ENCODE measurements around the gene ADGRL3. TPM values are rescaled to one million over a fixed set of nuclear protein-coding genes. Genes with fewer than 3 reads are reported as not detected.
"Not testable (repeated sequence)": the region's sequence is repeated elsewhere in the genome, so short reads cannot be mapped to it uniquely, and the experiment has no call there.

ADGRL3 gene
- total RNA-seq, 4 donors from 2014 or later: 2.2 to 10.0 (median 4.6) TPM

- intact Hi-C loops (cut with DNase I; ENCODE audit: low total_unique reads) (no loop called here), in situ Hi-C loops (cut with MboI; ENCODE audit: low pct_ligation_motif_present in 1 of 4, low pct_unique_long_range_greater_than_20kb in 1 of 4, low sequenced_read_pairs in 3 of 4) (no loop called here)
- Histone ChIP-seq H3K27ac (no peak overlapping the region), H3K36me3 (no peaks in the 10 kb centered on the region), H3K27me3 (no peaks in the 10 kb centered on the region), H3K4me1 (peaks cover 0 to 6% (median 3%) of the 10 kb centered on the region in 4 donors), H3K4me3 (no peak overlapping the region), H3K9me3 (no peaks in the 10 kb centered on the region)
- no peak for DNase-seq
- 50 to 53% methylated on average over 2 of the region's 2 CpGs for WGBS, 2 donors (ENCODE audit: low coverage in 1 of 2)
- no peak for TF ChIP-seq POLR2AphosphoS5 (IDR thresholded peaks at IDR 0.05)
- TF ChIP-seq, protein P1, sequence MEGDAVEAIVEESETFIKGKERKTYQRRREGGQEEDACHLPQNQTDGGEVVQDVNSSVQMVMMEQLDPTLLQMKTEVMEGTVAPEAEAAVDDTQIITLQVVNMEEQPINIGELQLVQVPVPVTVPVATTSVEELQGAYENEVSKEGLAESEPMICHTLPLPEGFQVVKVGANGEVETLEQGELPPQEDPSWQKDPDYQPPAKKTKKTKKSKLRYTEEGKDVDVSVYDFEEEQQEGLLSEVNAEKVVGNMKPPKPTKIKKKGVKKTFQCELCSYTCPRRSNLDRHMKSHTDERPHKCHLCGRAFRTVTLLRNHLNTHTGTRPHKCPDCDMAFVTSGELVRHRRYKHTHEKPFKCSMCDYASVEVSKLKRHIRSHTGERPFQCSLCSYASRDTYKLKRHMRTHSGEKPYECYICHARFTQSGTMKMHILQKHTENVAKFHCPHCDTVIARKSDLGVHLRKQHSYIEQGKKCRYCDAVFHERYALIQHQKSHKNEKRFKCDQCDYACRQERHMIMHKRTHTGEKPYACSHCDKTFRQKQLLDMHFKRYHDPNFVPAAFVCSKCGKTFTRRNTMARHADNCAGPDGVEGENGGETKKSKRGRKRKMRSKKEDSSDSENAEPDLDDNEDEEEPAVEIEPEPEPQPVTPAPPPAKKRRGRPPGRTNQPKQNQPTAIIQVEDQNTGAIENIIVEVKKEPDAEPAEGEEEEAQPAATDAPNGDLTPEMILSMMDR (IDR thresholded peaks at IDR 0.05): no peak
- no peak for TF ChIP-seq POLR2A (IDR thresholded peaks at IDR 0.05)
- no peak for TF ChIP-seq EP300 (IDR thresholded peaks at IDR 0.05; ENCODE audit: low read depth)
Observed at GRCh38 chr4:61630548-61630947, 430.4 kb downstream of the ADGRL3 start.

DNA sequence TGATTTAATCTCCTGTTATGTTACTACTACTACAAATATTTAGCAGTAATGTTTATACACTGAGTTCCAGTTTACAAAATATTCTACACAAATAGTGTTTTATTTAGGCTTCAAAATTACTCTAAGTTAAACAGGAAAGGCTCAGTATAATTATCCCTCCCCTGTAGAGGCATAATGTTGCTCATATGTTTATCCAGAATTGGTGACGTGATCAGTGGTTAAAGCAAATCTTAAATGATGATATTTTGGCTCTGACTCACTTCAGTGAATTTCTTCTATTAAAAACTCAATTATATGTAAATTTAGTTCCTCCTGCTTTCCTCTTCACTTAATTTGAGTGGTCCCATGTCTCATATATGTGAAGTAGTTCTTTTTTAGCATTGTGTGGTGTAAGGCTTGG, 438.5 kb downstream of the ADGRL3 start:
- no peaks in the 10 kb centered on the region for H3K4me1 ChIP-seq
- no peak overlapping the region for H3K4me3 ChIP-seq
- no peaks in the 10 kb centered on the region for H3K27me3 ChIP-seq
- WGBS, 2 donors (ENCODE audit: low coverage in 1 of 2): 71 to 74% methylated on average over 1 of the region's 1 CpG
- peak overlapping the region in 2 of 4 donors; percentile 5 to 24 for H3K27ac ChIP-seq
- intact Hi-C loops (cut with DNase I; ENCODE audit: low total_unique reads): no loop called here
- in situ Hi-C loops (cut with MboI; ENCODE audit: low pct_ligation_motif_present in 1 of 4, low pct_unique_long_range_greater_than_20kb in 1 of 4, low sequenced_read_pairs in 3 of 4): no loop called here
- H3K9me3 ChIP-seq: no peaks in the 10 kb centered on the region
- TF ChIP-seq POLR2AphosphoS5 (IDR thresholded peaks at IDR 0.05) (no peak), POLR2A (IDR thresholded peaks at IDR 0.05) (no peak), EP300 (IDR thresholded peaks at IDR 0.05; ENCODE audit: low read depth) (no peak)
- TF ChIP-seq, protein P1 (IDR thresholded peaks at IDR 0.05): no peak
- no peaks in the 10 kb centered on the region for H3K36me3 ChIP-seq
- DNase-seq: no peak

GRCh38 chr4:61646746-61647350, 446.7 kb downstream of the ADGRL3 start:
- in situ Hi-C loops (cut with MboI; ENCODE audit: low pct_ligation_motif_present in 1 of 4, low pct_unique_long_range_greater_than_20kb in 1 of 4, low sequenced_read_pairs in 3 of 4): not testable (repeated sequence)
- WGBS, 2 donors (ENCODE audit: low coverage in 1 of 2): 94 to 95% methylated on average over 18 to 24 of the region's 26 CpGs

DNA sequence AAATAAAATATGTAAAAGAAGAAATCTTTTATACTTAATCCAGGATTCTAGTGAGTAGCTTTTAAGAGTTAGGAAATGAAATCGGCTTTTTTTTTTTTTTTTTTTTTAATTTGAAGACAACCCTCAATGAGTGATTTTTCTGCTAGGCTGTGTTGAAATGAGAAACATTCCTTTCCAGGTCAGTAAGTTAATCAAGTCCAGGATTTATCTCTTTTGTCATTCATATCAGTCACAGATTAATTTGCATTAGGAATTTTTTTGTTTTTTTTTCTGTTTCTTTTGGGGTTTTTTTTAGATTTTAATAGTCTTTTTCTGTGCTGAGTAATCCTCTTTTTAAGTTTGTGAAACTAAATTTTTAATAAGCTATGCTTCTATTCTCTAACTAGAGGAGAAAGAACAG, 448.1 kb downstream of the ADGRL3 start:
- TF ChIP-seq, protein P1 (IDR thresholded peaks at IDR 0.05): no peak
- TF ChIP-seq POLR2AphosphoS5 (IDR thresholded peaks at IDR 0.05) (no peak), POLR2A (IDR thresholded peaks at IDR 0.05) (no peak), EP300 (IDR thresholded peaks at IDR 0.05; ENCODE audit: low read depth) (no peak)
- DNase-seq: no peak
- Histone ChIP-seq H3K27me3 (no peaks in the 10 kb centered on the region), H3K9me3 (no peaks in the 10 kb centered on the region), H3K4me1 (no peaks in the 10 kb centered on the region), H3K27ac (no peak overlapping the region), H3K36me3 (no peaks in the 10 kb centered on the region), H3K4me3 (no peak overlapping the region)
- WGBS, 2 donors (ENCODE audit: low coverage in 1 of 2): 63 to 80% methylated on average over 1 of the region's 1 CpG
- in situ Hi-C loops (cut with MboI; ENCODE audit: low pct_ligation_motif_present in 1 of 4, low pct_unique_long_range_greater_than_20kb in 1 of 4, low sequenced_read_pairs in 3 of 4) (no loop called here), intact Hi-C loops (cut with DNase I; ENCODE audit: low total_unique reads) (no loop called here)

More at GRCh38 chr4:61646746-61647350, 446.7 kb downstream of the ADGRL3 start:
- H3K9me3 ChIP-seq; intact Hi-C loops (cut with DNase I; ENCODE audit: low total_unique reads); H3K36me3 ChIP-seq; H3K27me3 ChIP-seq; H3K4me1 ChIP-seq; H3K27ac ChIP-seq; DNase-seq; H3K4me3 ChIP-seq: not testable (repeated sequence)

DNA sequence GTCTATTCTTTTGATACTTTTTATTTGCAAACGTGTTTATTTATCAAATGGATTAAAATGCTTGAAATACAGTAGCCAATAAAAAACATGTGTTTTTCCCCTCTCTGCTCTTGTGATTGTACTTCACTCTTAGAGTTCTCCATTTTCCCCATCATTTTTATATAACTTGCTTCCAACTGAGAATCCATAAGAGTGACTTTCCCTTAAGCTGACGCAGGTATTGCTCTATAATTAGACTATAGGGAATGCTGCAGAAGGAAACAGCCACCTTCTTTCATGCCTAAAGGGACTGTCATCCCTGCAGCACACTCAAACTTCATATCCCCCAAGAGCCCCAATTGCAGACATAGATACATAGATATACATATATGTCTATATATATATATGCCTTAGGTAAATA, 456.9 kb downstream of the ADGRL3 start:
- Histone ChIP-seq H3K27ac (no peak overlapping the region), H3K27me3 (no peaks in the 10 kb centered on the region), H3K4me1 (no peaks in the 10 kb centered on the region), H3K9me3 (no peaks in the 10 kb centered on the region), H3K36me3 (no peaks in the 10 kb centered on the region), H3K4me3 (no peak overlapping the region)
- DNase-seq: no peak
- intact Hi-C loops (cut with DNase I; ENCODE audit: low total_unique reads) (no loop called here), in situ Hi-C loops (cut with MboI; ENCODE audit: low pct_ligation_motif_present in 1 of 4, low pct_unique_long_range_greater_than_20kb in 1 of 4, low sequenced_read_pairs in 3 of 4) (no loop called here)
- 26 to 63% methylated on average over 2 of the region's 2 CpGs for WGBS, 2 donors (ENCODE audit: low coverage in 1 of 2)
- TF ChIP-seq, protein P1 (IDR thresholded peaks at IDR 0.05): no peak
- no peak for TF ChIP-seq POLR2AphosphoS5 (IDR thresholded peaks at IDR 0.05)
- no peak for TF ChIP-seq POLR2A (IDR thresholded peaks at IDR 0.05)
- TF ChIP-seq EP300 (IDR thresholded peaks at IDR 0.05; ENCODE audit: low read depth): no peak

All from transverse colon (tissue), 4 donors.